GM12864 (cell line): ENCODE results near the gene XG.

ENCODE experiments used
- DNase-seq: peaks from one replicate; pipeline ENCODE4 v3.0.0-alpha.2; 2011; ENCODE audit warnings: low read depth
- H3K4me3 ChIP-seq: 2 replicates; pipeline ENCODE4 v1.5.1; 2011; ENCODE audit warnings: mild to moderate bottlenecking, low read depth, low read length, control low read depth
- CTCF ChIP-seq: IDR thresholded peaks from 2 replicates; pipeline ENCODE4 v1.5.1; 2011; ENCODE audit warnings: low read depth, mild to moderate bottlenecking, moderate library complexity, low read length, control low read depth, inconsistent platforms; ENCODE audit errors: missing control alignments

XG gene

GRCh38 chrX:2781698-2782097 is 29.9 kb downstream of the XG start:
- H3K4me3 ChIP-seq: no peak overlapping the region
- no peak for TF ChIP-seq CTCF
- DNase-seq: no peak

DNA sequence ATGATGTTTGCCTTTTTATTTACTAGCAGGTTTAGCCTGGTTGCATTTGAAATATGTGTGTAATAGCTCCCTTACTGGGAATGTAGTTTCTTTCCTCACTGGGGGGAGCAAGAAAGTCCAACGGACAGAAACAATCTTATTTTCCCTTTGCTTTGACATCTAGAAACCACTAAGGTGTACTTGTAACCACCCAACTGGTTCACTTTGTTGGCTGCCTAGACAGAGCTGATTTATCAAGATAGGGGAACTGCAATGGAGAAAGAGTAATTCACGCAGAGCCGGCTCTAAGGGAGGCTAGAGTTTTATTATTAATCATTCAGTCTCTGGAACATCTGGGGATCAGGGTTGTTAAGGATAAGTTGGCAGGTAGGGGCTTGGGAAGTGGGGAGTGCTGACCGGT is 30.3 kb downstream of the XG start:
- no peak for DNase-seq
- no peak overlapping the region for H3K4me3 ChIP-seq
- TF ChIP-seq CTCF: no peak

GRCh38 chrX:2782778-2783177 is 30.9 kb downstream of the XG start:
- H3K4me3 ChIP-seq: no peak overlapping the region
- TF ChIP-seq CTCF: no peak
- no peak for DNase-seq

DNA sequence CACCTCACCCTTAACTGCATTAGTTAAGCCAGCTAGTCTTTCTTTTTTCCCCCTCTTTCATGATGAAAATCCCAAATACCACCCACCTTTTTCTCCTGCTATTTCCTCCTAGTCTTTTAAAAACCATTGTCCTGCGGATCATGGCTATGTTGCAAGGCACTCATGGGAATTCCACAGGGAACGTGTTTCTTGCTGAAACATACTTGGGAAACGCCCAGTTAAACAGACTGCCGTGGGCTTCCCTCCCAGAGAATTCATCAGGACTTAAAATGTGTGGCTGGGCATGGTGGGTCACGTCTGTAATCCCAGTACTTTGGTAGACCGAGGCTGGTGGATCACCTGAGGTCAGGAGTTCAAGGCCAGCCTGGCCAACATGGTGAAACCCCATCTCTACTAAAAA is 32.2 kb downstream of the XG start:
- no peak for DNase-seq
- H3K4me3 ChIP-seq: no peak overlapping the region
- TF ChIP-seq CTCF: no peak

GRCh38 chrX:2785538-2785937 is 33.7 kb downstream of the XG start:
- TF ChIP-seq CTCF: no peak
- no peak for DNase-seq
- no peak overlapping the region for H3K4me3 ChIP-seq

- no peak overlapping the region for H3K4me3 ChIP-seq
- no peak for TF ChIP-seq CTCF
- no peak for DNase-seq
These were observed 37.1 kb downstream of the XG start for GRCh38 chrX:2788980-2789379.

DNA sequence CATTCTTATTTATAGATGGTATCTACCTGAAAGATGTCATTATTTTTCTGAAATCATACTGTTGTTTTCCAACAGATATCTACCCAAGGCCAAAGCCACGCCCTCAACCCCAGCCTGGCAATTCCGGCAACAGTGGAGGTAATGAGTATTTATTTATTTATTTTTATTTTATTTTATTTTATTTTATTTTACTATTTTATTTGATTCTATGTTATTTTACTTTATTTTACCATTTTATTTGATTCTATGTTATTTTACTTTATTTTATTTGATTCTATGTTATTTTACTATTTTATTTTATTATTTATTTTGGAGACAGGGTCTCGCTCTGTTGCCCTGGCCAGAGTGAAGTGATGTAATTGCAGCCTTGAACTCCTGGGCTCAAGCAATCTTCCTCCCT is 37.7 kb downstream of the XG start:
- no peak for TF ChIP-seq CTCF
- DNase-seq: no peak
- no peak overlapping the region for H3K4me3 ChIP-seq
